A549 (cell line): Measurements from ENCODE around the gene FGR.
"Not testable (repeated sequence)": the region's sequence is repeated elsewhere in the genome, so short reads cannot be mapped to it uniquely, and the experiment has no call there.

Experiments
- CTCF ChIP-seq: fragments of >200 bp; sonication (Bioruptor Twin); formaldehyde crosslinking; IDR thresholded peaks from 3 replicates; pipeline ENCODE4 v1.5.1; 2016
- EP300 ChIP-seq, 2 experiments: fragments of >200 bp; sonication (Bioruptor Twin); formaldehyde crosslinking; IDR thresholded peaks; 2 replicates in 1 of 2; 3 replicates in 1 of 2; pipeline ENCODE4 v1.6.1; 2016 to 2017
- KDM5A ChIP-seq: fragments of 200-600 bp; sonication (generic); IDR thresholded peaks from 2 replicates; pipeline ENCODE4 v1.6.1; 2016; ENCODE audit warnings: antibody characterized with exemption, mild to moderate bottlenecking
- MAFK ChIP-seq: fragments of 450-650 bp; IDR thresholded peaks from 2 replicates; pipeline ENCODE4 v1.6.1; 2014; ENCODE audit not compliant: partially characterized antibody
- NFE2L2 ChIP-seq: fragments of 150-350 bp; conservative IDR thresholded peaks from 2 replicates; pipeline ENCODE4 v1.6.1; 2014; ENCODE audit warnings: low read length
- POLR2A ChIP-seq: IDR thresholded peaks from 2 replicates; pipeline ENCODE4 v1.6.1; 2012; ENCODE audit warnings: mild to moderate bottlenecking, low read length

- not testable (repeated sequence) for TF ChIP-seq NFE2L2; MAFK; EP300 (IDR thresholded peaks at IDR 0.05); POLR2A; CTCF; KDM5A
Observed at GRCh38 chr1:27619782-27620438, 15.1 kb downstream of the FGR start.
